ENCODE results near the gene SORCS2.

The SORCS2 gene

DNA sequence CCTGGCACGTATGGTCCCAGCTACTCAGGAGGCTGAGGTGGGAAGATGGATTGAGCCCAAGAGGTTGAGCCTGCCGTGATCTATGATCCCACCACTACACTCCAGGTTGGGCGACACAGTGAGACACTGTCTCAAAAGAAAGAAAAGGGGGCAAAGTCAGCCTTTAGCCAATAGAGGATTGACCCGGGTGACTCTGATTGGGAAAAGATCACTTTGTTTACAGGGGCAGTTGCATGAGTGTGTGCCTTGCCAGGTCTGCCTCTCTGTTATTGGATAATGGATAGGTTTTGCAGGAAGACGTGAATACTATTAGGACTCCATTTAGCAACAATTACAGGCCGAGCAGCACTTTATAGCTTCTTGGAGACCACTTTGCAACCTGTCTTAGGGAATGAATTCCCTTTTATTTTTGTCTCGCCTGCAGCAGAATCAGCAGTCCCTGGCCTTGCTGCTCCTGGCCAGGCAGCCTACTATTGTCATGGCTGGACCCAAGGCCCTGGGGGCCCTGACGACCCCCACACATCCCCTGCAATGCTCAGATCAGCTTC is 345.6 kb downstream of the SORCS2 start:
- H3K27ac ChIP-seq: peak overlapping the region; percentile 91
- ChIA-PET POLR2A (ENCODE audit: low non-redundant PET) (interaction anchor here (0.6 kb wide), 1 partner anchor 36 kb away, joined by 10 read pairs; no protein-coding TSS in a partner anchor), CTCF (no interaction called here)
- TF ChIP-seq, protein P1, sequence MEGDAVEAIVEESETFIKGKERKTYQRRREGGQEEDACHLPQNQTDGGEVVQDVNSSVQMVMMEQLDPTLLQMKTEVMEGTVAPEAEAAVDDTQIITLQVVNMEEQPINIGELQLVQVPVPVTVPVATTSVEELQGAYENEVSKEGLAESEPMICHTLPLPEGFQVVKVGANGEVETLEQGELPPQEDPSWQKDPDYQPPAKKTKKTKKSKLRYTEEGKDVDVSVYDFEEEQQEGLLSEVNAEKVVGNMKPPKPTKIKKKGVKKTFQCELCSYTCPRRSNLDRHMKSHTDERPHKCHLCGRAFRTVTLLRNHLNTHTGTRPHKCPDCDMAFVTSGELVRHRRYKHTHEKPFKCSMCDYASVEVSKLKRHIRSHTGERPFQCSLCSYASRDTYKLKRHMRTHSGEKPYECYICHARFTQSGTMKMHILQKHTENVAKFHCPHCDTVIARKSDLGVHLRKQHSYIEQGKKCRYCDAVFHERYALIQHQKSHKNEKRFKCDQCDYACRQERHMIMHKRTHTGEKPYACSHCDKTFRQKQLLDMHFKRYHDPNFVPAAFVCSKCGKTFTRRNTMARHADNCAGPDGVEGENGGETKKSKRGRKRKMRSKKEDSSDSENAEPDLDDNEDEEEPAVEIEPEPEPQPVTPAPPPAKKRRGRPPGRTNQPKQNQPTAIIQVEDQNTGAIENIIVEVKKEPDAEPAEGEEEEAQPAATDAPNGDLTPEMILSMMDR (conservative IDR thresholded peaks at IDR 0.05; ENCODE audit: low read depth): no peak
- no peak for DNase-seq (ENCODE audit: low spot score)

DNA sequence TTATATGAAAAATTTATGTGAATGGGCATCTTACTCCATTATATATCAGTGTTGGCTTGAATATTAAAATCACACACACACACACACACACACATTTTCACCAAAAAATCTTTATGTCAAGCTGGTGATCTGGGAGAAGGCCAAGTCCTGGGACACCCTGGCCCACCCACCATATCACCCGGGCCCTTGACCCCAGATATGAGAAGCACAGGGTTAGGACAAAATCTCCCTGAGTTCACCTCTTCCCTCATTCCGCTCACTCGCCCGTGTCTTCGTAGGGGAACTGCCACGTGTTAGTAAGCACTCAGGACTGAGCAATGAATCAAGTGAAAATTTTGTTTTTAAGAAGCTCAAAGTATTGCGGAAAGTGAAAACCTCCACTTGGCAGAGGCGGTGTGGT is 346.2 kb downstream of the SORCS2 start:
- peak overlapping the region; percentile 91 for H3K27ac ChIP-seq
- CTCF ChIA-PET: no interaction called here
- POLR2A ChIA-PET (ENCODE audit: low non-redundant PET): no interaction called here
- TF ChIP-seq, protein P1 (conservative IDR thresholded peaks at IDR 0.05; ENCODE audit: low read depth): no peak
- DNase-seq (ENCODE audit: low spot score): no peak

DNA sequence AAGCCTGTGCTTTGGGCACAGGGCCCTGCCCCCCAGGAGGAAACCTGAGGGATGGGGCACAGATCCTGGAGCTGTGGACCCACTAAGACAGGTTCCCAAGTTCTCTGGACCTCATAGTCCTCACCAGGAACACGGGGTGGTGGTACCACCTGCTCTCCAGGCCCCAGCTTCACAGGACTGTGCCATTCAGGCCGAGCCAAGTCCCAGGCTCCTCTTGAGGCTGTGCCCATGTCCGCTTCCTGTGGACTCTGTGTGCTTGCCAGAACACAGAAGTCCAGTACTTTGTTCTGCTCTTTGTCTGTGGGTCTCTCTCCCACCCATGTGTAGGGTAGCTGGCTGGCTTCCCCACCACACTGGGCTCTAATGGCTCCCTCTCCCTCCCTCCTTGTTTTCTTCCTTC is 346.8 kb downstream of the SORCS2 start:
- POLR2A ChIA-PET (ENCODE audit: low non-redundant PET): no interaction called here
- no peak for DNase-seq (ENCODE audit: low spot score)
- CTCF ChIA-PET: no interaction called here
- TF ChIP-seq, protein P1 (conservative IDR thresholded peaks at IDR 0.05; ENCODE audit: low read depth): no peak
- H3K27ac ChIP-seq: peak overlapping the region; percentile 91

DNA sequence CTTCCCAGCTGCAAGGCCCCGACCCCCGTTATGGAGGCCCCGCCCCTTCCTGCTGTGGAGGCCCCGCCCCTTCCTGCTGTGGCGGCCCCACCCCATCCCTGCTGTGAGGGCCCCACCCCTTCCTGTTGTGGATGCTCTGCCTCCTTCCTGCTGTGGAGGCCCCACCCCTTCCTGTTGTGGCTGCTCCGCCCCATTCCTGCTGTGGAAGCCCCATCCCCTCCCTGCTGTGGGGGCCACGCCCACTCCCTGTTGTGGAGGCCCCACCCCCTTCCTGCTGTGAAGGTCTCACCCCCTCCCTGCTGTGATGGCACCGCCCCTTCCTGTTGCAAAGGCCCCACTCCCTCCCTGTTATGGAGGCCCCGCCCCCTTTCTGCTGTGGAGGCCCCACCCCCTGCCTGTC is 347.3 kb downstream of the SORCS2 start:
- TF ChIP-seq, protein P1 (conservative IDR thresholded peaks at IDR 0.05; ENCODE audit: low read depth): no peak
- POLR2A ChIA-PET (ENCODE audit: low non-redundant PET): no interaction called here
- peak overlapping the region; percentile 91 for H3K27ac ChIP-seq
- CTCF ChIA-PET: no interaction called here
- peak; percentile 86 for DNase-seq (ENCODE audit: low spot score)

DNA sequence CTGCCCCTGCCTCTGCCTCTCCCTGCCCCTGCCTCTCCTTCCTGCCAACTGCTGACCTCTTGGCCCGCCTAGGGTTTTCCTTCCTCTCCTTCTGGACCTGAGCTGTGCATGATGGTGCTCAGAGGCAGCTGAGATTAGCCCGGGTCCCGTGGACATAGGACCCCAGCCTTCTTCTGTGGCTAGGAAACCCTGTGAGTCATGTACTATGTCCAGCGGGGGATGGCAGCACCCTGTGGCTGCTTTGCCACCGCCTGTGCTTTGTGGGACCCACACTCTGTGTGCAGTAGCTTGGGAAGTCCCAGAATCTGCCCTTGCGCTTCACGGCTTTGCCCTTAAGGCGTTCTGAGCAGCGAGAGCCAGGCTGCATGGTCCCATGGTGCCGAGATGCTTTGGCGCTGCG is 347.9 kb downstream of the SORCS2 start:
- ChIA-PET CTCF (no interaction called here), POLR2A (ENCODE audit: low non-redundant PET) (no interaction called here)
- DNase-seq (ENCODE audit: low spot score): no peak
- peak overlapping the region; percentile 91 for H3K27ac ChIP-seq
- TF ChIP-seq, protein P1 (conservative IDR thresholded peaks at IDR 0.05; ENCODE audit: low read depth): no peak

DNA sequence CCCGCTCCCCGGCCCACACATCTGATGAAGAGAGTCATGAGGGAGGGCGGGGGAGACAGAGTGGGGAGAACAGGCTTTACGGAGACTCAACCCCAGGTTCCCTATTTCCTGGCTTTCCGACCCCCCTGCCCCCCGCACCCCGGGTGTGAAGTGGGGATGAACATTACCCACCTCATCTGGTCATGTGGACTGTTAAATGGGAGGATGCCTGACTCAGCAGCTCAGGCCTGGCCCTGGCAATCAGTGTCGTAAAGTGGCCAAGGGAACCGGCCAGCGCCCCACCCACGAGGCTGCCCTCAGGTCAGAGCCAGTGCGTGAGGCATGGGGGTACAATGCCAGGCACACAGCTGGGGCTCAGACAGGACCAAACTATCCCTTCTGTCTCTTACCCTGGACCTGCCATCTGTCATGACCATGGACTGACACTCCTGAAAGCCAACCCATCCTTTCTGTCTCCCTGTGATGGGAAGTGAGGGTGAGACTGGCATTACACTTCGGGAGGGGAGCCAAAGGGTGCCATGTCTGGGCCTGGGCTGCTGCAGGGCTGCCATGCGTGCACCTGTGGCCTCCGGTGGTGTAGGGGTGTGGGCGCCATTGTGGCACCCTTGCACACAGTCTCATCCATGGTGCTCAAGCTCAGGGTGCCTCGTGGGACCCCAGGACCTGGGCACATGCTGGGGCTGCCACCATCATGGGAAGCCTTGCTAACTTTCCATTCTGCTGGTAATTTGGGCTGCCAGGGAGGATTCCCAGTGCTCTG is 348.5 kb downstream of the SORCS2 start:
- CTCF ChIA-PET: no interaction called here
- peak overlapping the region; percentile 91 for H3K27ac ChIP-seq
- POLR2A ChIA-PET (ENCODE audit: low non-redundant PET): no interaction called here
- TF ChIP-seq, protein P1 (conservative IDR thresholded peaks at IDR 0.05; ENCODE audit: low read depth): no peak
- DNase-seq (ENCODE audit: low spot score): no peak

Data from RWPE1 (cell line).